Effector memory CD4-positive, alpha-beta T cell (primary cell): ENCODE measurements around the gene PAM.

ENCODE experiments used
- DNase-seq, 3 donors: peaks; one replicate each; pipeline ENCODE4 v3.0.0-alpha.2; 2020
- H3K27ac ChIP-seq: 2 replicates; pipeline ENCODE4 v1.7.0; 2013; ENCODE audit warnings: mild to moderate bottlenecking, low read length, moderate library complexity; ENCODE audit not compliant: insufficient read depth, poor library complexity, severe bottlenecking
- H3K27me3 ChIP-seq: replicated peaks from 2 replicates; pipeline ENCODE4 v1.7.0; 2013; ENCODE audit warnings: mild to moderate bottlenecking, low read length; ENCODE audit not compliant: insufficient read depth, control insufficient read depth, poor library complexity, severe bottlenecking
- H3K36me3 ChIP-seq: 2 replicates; pipeline ENCODE4 v1.7.0; 2013; ENCODE audit warnings: mild to moderate bottlenecking, low read length, moderate library complexity; ENCODE audit not compliant: control insufficient read depth, insufficient read depth
- H3K4me1 ChIP-seq: 2 replicates; pipeline ENCODE4 v1.7.0; 2013; ENCODE audit warnings: low read length, mild to moderate bottlenecking; ENCODE audit not compliant: control insufficient read depth, insufficient read depth, poor library complexity, severe bottlenecking
- H3K4me3 ChIP-seq: 2 replicates; pipeline ENCODE4 v1.7.0; 2013; ENCODE audit warnings: low read length, low read depth, mild to moderate bottlenecking; ENCODE audit not compliant: insufficient read depth, poor library complexity, severe bottlenecking
- H3K9me3 ChIP-seq: 2 replicates; pipeline ENCODE4 v1.7.0; 2013; ENCODE audit warnings: mild to moderate bottlenecking, low read length, moderate library complexity; ENCODE audit not compliant: control insufficient read depth

The PAM gene

DNA sequence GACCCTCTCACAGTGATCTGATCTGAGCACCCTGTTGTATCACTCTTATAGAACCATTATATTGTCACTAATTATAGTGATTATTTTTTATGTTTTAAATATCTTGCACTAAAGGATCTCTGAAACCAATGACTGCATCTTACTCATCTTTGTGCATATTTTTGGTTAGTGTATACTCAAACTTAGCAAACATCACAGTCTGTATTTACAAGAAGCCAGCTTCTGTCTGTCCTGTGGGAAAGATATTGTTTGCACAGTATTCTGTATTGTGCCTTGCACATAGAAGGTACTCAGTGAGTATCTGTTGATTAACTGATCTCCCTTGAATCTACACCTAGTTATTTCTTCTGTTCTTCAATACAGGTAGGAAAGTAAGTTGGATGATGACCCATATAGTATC is 131.5 kb downstream of the PAM start:
- DNase-seq: no peak
- H3K9me3 ChIP-seq: no peaks in the 10 kb centered on the region
- H3K27me3 ChIP-seq: no peaks in the 10 kb centered on the region
- H3K4me1 ChIP-seq: no peaks in the 10 kb centered on the region
- no peaks in the 10 kb centered on the region for H3K36me3 ChIP-seq
- H3K27ac ChIP-seq: no peak overlapping the region
- H3K4me3 ChIP-seq: no peak overlapping the region

GRCh38 chr5:102888483-102888882 is 133.4 kb downstream of the PAM start:
- no peak for DNase-seq
- Histone ChIP-seq H3K36me3 (no peaks in the 10 kb centered on the region), H3K9me3 (no peaks in the 10 kb centered on the region), H3K4me3 (no peak overlapping the region), H3K27ac (no peak overlapping the region), H3K4me1 (no peaks in the 10 kb centered on the region), H3K27me3 (no peaks in the 10 kb centered on the region)

DNA sequence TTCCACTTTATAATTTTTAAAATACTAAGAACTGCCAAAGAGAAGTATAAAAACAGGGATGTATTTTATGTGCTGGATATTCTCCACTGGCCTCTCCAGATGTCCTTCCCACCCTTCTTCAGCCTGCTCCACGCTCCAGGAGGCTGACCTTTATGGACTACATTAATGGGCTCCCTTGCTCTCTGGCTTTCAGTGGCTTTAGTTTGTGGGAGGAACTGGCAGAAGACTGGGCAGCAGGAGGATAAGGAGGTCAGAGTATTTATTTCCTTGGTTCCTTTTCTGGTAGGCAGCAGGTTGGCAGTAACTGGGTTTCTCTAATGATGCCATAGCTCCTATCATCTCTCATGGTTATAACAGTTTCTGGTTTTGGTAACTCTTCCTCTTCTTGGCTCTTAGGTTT is 133.9 kb downstream of the PAM start:
- no peaks in the 10 kb centered on the region for H3K4me1 ChIP-seq
- DNase-seq: no peak
- no peak overlapping the region for H3K4me3 ChIP-seq

GRCh38 chr5:102890133-102890532 is 135.0 kb downstream of the PAM start:
- H3K4me3 ChIP-seq: no peak overlapping the region
- no peaks in the 10 kb centered on the region for H3K4me1 ChIP-seq
- no peaks in the 10 kb centered on the region for H3K36me3 ChIP-seq
- no peak overlapping the region for H3K27ac ChIP-seq
- H3K9me3 ChIP-seq: no peaks in the 10 kb centered on the region
- no peaks in the 10 kb centered on the region for H3K27me3 ChIP-seq
- DNase-seq: no peak

More for the DNA sequence above, 133.9 kb downstream of the PAM start:
- Histone ChIP-seq H3K9me3 (no peaks in the 10 kb centered on the region), H3K36me3 (no peaks in the 10 kb centered on the region), H3K27me3 (no peaks in the 10 kb centered on the region), H3K27ac (no peak overlapping the region)

DNA sequence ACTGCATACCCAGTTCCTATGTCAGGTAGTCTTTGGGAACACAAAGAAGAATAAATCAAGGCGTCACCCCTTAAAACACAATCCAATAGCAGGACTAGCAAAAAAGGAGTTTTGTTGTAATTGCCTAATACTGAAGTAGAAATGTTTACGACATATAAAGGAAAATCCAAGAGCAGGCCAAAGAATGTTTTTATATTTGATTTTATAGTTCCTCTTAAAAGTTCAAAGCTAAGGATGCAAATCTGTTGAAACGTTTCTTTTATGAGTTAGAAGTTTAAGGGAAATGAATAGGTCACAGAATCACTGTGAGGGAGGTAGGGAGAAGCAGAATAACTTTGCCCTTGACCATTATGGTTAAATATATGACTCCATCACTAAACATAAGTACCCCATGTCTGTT is 136.1 kb downstream of the PAM start:
- Histone ChIP-seq H3K9me3 (no peaks in the 10 kb centered on the region), H3K4me1 (no peaks in the 10 kb centered on the region), H3K27ac (no peak overlapping the region), H3K36me3 (no peaks in the 10 kb centered on the region), H3K4me3 (no peak overlapping the region), H3K27me3 (no peaks in the 10 kb centered on the region)
- DNase-seq: no peak

GRCh38 chr5:102893942-102894341 is 138.8 kb downstream of the PAM start:
- H3K4me1 ChIP-seq: no peaks in the 10 kb centered on the region
- DNase-seq: no peak
- H3K4me3 ChIP-seq: no peak overlapping the region
- no peaks in the 10 kb centered on the region for H3K36me3 ChIP-seq
- H3K27me3 ChIP-seq: no peaks in the 10 kb centered on the region
- H3K27ac ChIP-seq: no peak overlapping the region
- no peaks in the 10 kb centered on the region for H3K9me3 ChIP-seq

DNA sequence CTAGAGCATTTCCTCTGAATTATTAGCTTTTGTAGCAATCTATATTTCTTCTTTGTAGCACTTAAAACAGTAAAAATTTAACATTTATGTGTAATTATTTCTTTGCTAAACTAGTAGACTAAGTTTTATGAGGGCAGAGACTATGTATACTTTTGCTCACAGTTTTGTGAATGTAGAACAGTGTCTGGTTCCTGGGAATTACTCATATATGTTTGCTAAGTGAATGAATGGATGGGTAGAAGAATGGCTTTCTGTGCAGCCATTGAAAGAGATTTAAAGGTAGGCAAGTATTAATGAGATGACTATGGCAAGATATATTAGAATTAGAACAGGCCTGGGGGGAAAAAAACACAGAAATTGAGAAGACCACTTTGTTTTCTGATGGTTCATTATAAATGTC is 140.1 kb downstream of the PAM start:
- Histone ChIP-seq H3K36me3 (no peaks in the 10 kb centered on the region), H3K9me3 (no peaks in the 10 kb centered on the region), H3K4me3 (no peak overlapping the region), H3K4me1 (no peaks in the 10 kb centered on the region), H3K27ac (no peak overlapping the region), H3K27me3 (no peaks in the 10 kb centered on the region)
- DNase-seq: no peak

- no peaks in the 10 kb centered on the region for H3K4me1 ChIP-seq
- DNase-seq: no peak
- no peaks in the 10 kb centered on the region for H3K9me3 ChIP-seq
- H3K27me3 ChIP-seq: no peaks in the 10 kb centered on the region
- no peak overlapping the region for H3K4me3 ChIP-seq
- no peak overlapping the region for H3K27ac ChIP-seq
- H3K36me3 ChIP-seq: no peaks in the 10 kb centered on the region
These were observed 140.9 kb downstream of the PAM start for GRCh38 chr5:102895976-102896375.

DNA sequence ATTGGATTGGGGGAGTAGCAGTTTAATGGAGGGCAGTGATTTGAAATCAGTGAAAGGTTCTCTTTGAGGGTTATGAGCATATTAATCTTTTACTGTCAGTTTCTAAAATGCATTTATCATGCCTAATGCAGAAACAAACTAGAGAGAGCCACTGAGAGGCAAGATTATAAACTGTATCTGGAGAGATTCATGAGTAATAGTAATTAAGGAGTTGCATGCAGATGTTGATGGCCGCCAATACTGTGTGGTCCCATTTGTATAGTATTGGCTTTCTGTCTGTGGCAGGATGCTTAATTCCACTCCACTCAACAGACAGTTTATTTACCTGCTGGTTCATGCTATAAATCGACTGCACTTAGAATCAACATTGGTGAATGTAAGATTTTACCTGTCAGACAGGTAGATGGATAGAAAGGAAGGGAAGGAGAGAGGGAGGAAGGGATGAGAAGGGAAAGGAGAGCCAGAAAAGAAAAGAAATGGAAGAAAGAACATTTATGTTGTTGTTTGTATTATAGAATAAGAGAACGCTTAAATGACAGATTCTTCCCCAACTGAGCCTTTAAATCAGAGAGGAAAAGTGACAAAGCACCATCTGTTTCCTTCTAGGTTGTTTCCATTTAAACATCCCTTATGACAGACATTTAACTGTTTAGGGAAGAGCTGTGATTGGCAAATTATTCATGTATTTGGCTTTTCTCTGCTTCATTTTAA is 146.5 kb downstream of the PAM start:
- Histone ChIP-seq H3K9me3 (no peaks in the 10 kb centered on the region), H3K4me1 (no peaks in the 10 kb centered on the region), H3K27me3 (no peaks in the 10 kb centered on the region), H3K4me3 (no peak overlapping the region), H3K36me3 (no peaks in the 10 kb centered on the region), H3K27ac (no peak overlapping the region)
- DNase-seq: no peak

DNA sequence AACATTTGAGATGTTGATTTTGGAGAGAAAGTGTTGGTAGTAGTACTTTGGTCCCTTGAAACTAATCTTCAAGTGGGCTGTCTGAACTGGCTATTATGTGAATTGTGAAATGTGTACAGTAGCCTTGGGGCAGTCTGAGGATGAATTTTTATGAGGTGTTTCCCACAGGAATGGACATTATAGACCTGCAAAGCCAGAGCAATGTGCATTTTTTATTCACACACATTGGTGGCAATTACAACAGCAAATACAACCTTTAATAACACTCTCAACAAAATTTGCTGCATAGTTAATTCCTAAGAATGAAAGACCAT is 147.0 kb downstream of the PAM start:
- no peak for DNase-seq
- no peaks in the 10 kb centered on the region for H3K4me1 ChIP-seq
- H3K27ac ChIP-seq: no peak overlapping the region
- H3K36me3 ChIP-seq: no peaks in the 10 kb centered on the region
- H3K4me3 ChIP-seq: no peak overlapping the region
- H3K27me3 ChIP-seq: no peaks in the 10 kb centered on the region
- H3K9me3 ChIP-seq: no peaks in the 10 kb centered on the region
